Tibial nerve (tissue), 3 donors: ENCODE results near the gene SPATA13.

Experiments used
- POLR2A ChIP-seq, 2 donors: fragments of 450-650 bp; IDR thresholded peaks; one replicate each; pipeline ENCODE4 v1.6.1; 2017; ENCODE audit warnings: antibody characterized with exemption in 2 of 2, mild to moderate bottlenecking in 2 of 2, moderate library complexity in 2 of 2
- TF ChIP-seq, protein P1 (sequence below), 5 experiments: fragments of 200-600 bp in 3 of 5; fragments of 450-650 bp in 2 of 5; sonication (generic) in 3 of 5; IDR thresholded peaks; one replicate each; pipeline ENCODE4 v1.5.1; 2016 to 2019; ENCODE audit warnings: antibody characterized with exemption in 5 of 5, mild to moderate bottlenecking in 3 of 5, moderate library complexity in 2 of 5

DNA sequence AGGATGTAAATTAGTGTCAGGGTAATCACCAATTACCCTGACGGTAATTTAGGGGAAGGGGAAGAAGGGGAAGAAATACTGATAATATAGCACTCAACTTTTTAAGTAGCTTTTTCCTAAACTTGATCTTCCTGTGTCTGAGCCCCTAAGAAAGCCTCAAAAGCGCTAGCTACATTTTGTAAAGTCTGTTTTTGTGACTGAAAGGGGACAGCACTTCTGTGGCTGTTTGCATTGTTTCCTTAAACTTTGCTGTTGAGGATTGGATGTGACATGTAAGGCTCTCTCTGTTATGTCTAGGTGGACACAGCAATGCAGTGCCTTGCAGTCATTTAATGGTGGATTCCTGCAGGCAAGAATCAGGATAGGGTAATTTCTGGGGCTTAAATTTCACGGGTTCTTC, 42.8 kb downstream of the SPATA13 start:
- TF ChIP-seq, protein P1, sequence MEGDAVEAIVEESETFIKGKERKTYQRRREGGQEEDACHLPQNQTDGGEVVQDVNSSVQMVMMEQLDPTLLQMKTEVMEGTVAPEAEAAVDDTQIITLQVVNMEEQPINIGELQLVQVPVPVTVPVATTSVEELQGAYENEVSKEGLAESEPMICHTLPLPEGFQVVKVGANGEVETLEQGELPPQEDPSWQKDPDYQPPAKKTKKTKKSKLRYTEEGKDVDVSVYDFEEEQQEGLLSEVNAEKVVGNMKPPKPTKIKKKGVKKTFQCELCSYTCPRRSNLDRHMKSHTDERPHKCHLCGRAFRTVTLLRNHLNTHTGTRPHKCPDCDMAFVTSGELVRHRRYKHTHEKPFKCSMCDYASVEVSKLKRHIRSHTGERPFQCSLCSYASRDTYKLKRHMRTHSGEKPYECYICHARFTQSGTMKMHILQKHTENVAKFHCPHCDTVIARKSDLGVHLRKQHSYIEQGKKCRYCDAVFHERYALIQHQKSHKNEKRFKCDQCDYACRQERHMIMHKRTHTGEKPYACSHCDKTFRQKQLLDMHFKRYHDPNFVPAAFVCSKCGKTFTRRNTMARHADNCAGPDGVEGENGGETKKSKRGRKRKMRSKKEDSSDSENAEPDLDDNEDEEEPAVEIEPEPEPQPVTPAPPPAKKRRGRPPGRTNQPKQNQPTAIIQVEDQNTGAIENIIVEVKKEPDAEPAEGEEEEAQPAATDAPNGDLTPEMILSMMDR (IDR thresholded peaks at IDR 0.05) = no peak
- TF ChIP-seq POLR2A (IDR thresholded peaks at IDR 0.05) = no peak
